HG03571 (cell line): Measurements from ENCODE around the gene SEMA3A.
"Not testable (repeated sequence)": the region's sequence is repeated elsewhere in the genome, so short reads cannot be mapped to it uniquely, and the experiment has no call there.

Source experiments
- ATAC-seq: cut with Tn5 transposase; IDR thresholded peaks from one replicate; pipeline ENCODE4 v1.9.1; 2021; ENCODE audit not compliant: unreplicated experiment

SEMA3A gene

GRCh38 chr7:84157171-84157570, 37.4 kb downstream of the SEMA3A start:
- no peak for ATAC-seq

GRCh38 chr7:84154991-84155781, 39.4 kb downstream of the SEMA3A start:
- ATAC-seq = no peak

GRCh38 chr7:84152995-84153394, 41.6 kb downstream of the SEMA3A start:
- no peak for ATAC-seq

- not testable (repeated sequence) for ATAC-seq
Measured at GRCh38 chr7:84150370-84150769, 44.2 kb downstream of the SEMA3A start.

- ATAC-seq = no peak
Measured at GRCh38 chr7:84149573-84149972, 45.0 kb downstream of the SEMA3A start.

- ATAC-seq = no peak
Measured at GRCh38 chr7:84145892-84146291, 48.7 kb downstream of the SEMA3A start.

GRCh38 chr7:84144935-84145334, 49.7 kb downstream of the SEMA3A start:
- no peak for ATAC-seq

GRCh38 chr7:84144480-84144879, 50.1 kb downstream of the SEMA3A start:
- no peak for ATAC-seq

- no peak for ATAC-seq
Measured at GRCh38 chr7:84142726-84143125, 51.9 kb downstream of the SEMA3A start.

- ATAC-seq = no peak
Measured at GRCh38 chr7:84139986-84140729, 54.4 kb downstream of the SEMA3A start.

- ATAC-seq = no peak
Measured at GRCh38 chr7:84138411-84138810, 56.2 kb downstream of the SEMA3A start.

GRCh38 chr7:84137812-84138211, 56.8 kb downstream of the SEMA3A start:
- ATAC-seq = no peak

- ATAC-seq = no peak
Measured at GRCh38 chr7:84136809-84137208, 57.8 kb downstream of the SEMA3A start.

- ATAC-seq = no peak
Measured at GRCh38 chr7:84136336-84136735, 58.3 kb downstream of the SEMA3A start.

GRCh38 chr7:84134169-84134568, 60.4 kb downstream of the SEMA3A start:
- ATAC-seq = no peak

GRCh38 chr7:84125654-84126053, 68.9 kb downstream of the SEMA3A start:
- ATAC-seq = no peak

- ATAC-seq = no peak
Measured at GRCh38 chr7:84123965-84124547, 70.5 kb downstream of the SEMA3A start.

GRCh38 chr7:84122582-84123360, 71.8 kb downstream of the SEMA3A start:
- no peak for ATAC-seq

GRCh38 chr7:84117304-84117703, 77.3 kb downstream of the SEMA3A start:
- ATAC-seq = no peak

GRCh38 chr7:84113906-84114850, 80.4 kb downstream of the SEMA3A start:
- no peak for ATAC-seq
